T-helper 9 cell (primary cell): ENCODE data around the gene MED7.

Experiments used
- DNase-seq: peaks from one replicate; pipeline ENCODE4 v3.0.0-alpha.2; 2020

The MED7 gene

DNA sequence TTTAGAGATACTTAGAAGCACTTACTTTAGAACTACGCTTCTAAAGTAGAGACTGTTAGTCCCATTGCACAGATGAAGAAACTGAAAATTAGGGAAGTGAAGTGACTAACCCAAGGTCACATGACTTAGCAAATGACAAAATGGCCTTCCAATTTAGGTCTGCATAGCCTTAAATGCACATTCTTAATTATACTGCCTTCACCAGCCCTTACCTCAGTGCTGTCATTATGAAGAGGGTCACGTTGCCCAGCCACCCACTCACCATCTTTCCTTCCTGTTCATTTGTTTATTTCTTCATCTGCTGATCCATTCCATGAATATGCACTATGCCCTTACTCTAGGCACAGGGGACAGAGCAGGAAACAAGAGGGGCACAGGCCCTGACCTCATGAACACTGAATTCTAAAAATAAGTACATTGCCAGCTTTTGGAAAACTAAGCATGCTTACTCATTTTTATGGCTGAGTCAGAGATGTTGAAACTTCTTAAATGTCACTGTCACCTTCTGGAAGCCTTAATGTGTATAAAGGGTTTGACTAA, 42.5 kb downstream of the MED7 start:
- no peak for DNase-seq

- no peak for DNase-seq
Measured at GRCh38 chr5:157088342-157088990, 54.2 kb downstream of the MED7 start.
